OCI-LY1 (cell line): Measurements from ENCODE around the gene EIF3F.

Experiments
- H2AFZ ChIP-seq: fragments of 200-600 bp; sonication (generic), shearing (Covaris generic); 2 replicates; pipeline ENCODE4 v1.6.0; 2014; ENCODE audit warnings: antibody characterized with exemption, mild to moderate bottlenecking, low read length
- H3F3A ChIP-seq: fragments of 200-600 bp; sonication (generic), shearing (Covaris generic); 2 replicates; pipeline ENCODE4 v1.6.0; 2014; ENCODE audit warnings: mild to moderate bottlenecking, antibody characterized with exemption, low read length, moderate library complexity; ENCODE audit not compliant: insufficient read depth
- H3K27ac ChIP-seq: fragments of 200-600 bp; sonication (generic); 2 replicates; pipeline ENCODE4 v1.5.1; 2014; ENCODE audit warnings: low read length, mixed run types, mild to moderate bottlenecking, low read depth; ENCODE audit not compliant: poor library complexity, severe bottlenecking
- H3K27me3 ChIP-seq: fragments of 200-600 bp; sonication (generic); 2 replicates; pipeline ENCODE4 v1.6.0; 2014; ENCODE audit warnings: antibody characterized with exemption, mild to moderate bottlenecking, low read length, moderate library complexity; ENCODE audit not compliant: insufficient read depth
- H3K36me3 ChIP-seq: fragments of 200-600 bp; sonication (generic); 2 replicates; pipeline ENCODE4 v1.6.1; 2014; ENCODE audit warnings: mild to moderate bottlenecking, antibody characterized with exemption, low read length, moderate library complexity, mixed read lengths; ENCODE audit not compliant: insufficient read depth
- H3K4me1 ChIP-seq: fragments of 200-600 bp; sonication (generic); 2 replicates; pipeline ENCODE4 v1.5.1; 2014; ENCODE audit warnings: mild to moderate bottlenecking, low read length, moderate library complexity; ENCODE audit not compliant: insufficient read depth, severe bottlenecking
- H3K4me2 ChIP-seq: fragments of 200-600 bp; sonication (generic), shearing (Covaris generic); 2 replicates; pipeline ENCODE4 v1.6.1; 2014; ENCODE audit warnings: low read length
- H3K4me3 ChIP-seq: fragments of 200-600 bp; sonication (generic); 2 replicates; pipeline ENCODE4 v1.5.1; 2014; ENCODE audit warnings: low read length, low read depth, mild to moderate bottlenecking, mixed read lengths; ENCODE audit not compliant: poor library complexity, severe bottlenecking
- H3K79me2 ChIP-seq: fragments of 200-600 bp; shearing (Covaris generic); 2 replicates; pipeline ENCODE4 v1.6.1; 2016; ENCODE audit warnings: mixed run types, low read length, mixed read lengths; ENCODE audit not compliant: insufficient read depth
- H3K9ac ChIP-seq: fragments of 200-600 bp; sonication (generic), shearing (Covaris generic); 2 replicates; pipeline ENCODE4 v1.6.1; 2014; ENCODE audit warnings: mild to moderate bottlenecking, low read length, mixed read lengths
- H3K9me2 ChIP-seq: fragments of 200-600 bp; sonication (generic), shearing (Covaris generic); 2 replicates; pipeline ENCODE4 v1.6.1; 2014; ENCODE audit warnings: low read depth, mild to moderate bottlenecking, low read length, mixed read lengths
- H3K9me3 ChIP-seq: fragments of 200-600 bp; shearing (Covaris generic); 2 replicates; pipeline ENCODE4 v1.6.1; 2014; ENCODE audit warnings: low read length, mixed read lengths
- H4K20me1 ChIP-seq: fragments of 200-600 bp; sonication (generic), shearing (Covaris generic); 2 replicates; pipeline ENCODE4 v1.6.0; 2016; ENCODE audit warnings: mild to moderate bottlenecking, low read length; ENCODE audit not compliant: insufficient read depth
- CTCF ChIP-seq: fragments of 200-600 bp; sonication (generic), shearing (Covaris generic); IDR thresholded peaks from 2 replicates; pipeline ENCODE4 v1.5.1; 2017; ENCODE audit warnings: mild to moderate bottlenecking, antibody characterized with exemption, low read length, moderate library complexity, mixed read lengths
- EZH2 ChIP-seq: fragments of 200-600 bp; sonication (generic), shearing (Covaris generic); IDR thresholded peaks from 2 replicates; pipeline ENCODE4 v1.8.0; 2017; ENCODE audit warnings: borderline replicate concordance, mixed run types, mild to moderate bottlenecking, antibody characterized with exemption, low read length, moderate library complexity, mixed read lengths

The EIF3F gene

GRCh38 chr11:7967097-7967496 lies 20.0 kb upstream of the EIF3F start:
- TF ChIP-seq EZH2: no peak
- no peak for TF ChIP-seq CTCF
- no peaks in the 10 kb centered on the region for H4K20me1 ChIP-seq
- H3K9me2 ChIP-seq: no peaks in the 10 kb centered on the region
- H3K9me3 ChIP-seq: no peaks in the 10 kb centered on the region
- no peak overlapping the region for H3K4me3 ChIP-seq
- H3K79me2 ChIP-seq: no peaks in the 10 kb centered on the region
- H3K36me3 ChIP-seq: no peaks in the 10 kb centered on the region
- peaks cover 7% of the 10 kb centered on the region for H3K4me1 ChIP-seq
- no peaks in the 10 kb centered on the region for H3K27me3 ChIP-seq
- no peaks in the 10 kb centered on the region for H3F3A ChIP-seq
- H2AFZ ChIP-seq: no peak overlapping the region
- no peak overlapping the region for H3K4me2 ChIP-seq
- H3K27ac ChIP-seq: no peak overlapping the region
- H3K9ac ChIP-seq: no peak overlapping the region

GRCh38 chr11:7967826-7968225 lies 19.3 kb upstream of the EIF3F start:
- no peaks in the 10 kb centered on the region for H3K9me3 ChIP-seq
- H3K36me3 ChIP-seq: no peaks in the 10 kb centered on the region
- H3F3A ChIP-seq: no peaks in the 10 kb centered on the region
- H3K9ac ChIP-seq: no peak overlapping the region
- no peak overlapping the region for H3K4me3 ChIP-seq
- peaks cover 7% of the 10 kb centered on the region for H3K4me1 ChIP-seq
- H3K9me2 ChIP-seq: no peaks in the 10 kb centered on the region
- TF ChIP-seq EZH2 (no peak), CTCF (no peak)
- no peak overlapping the region for H3K4me2 ChIP-seq
- H3K27ac ChIP-seq: no peak overlapping the region
- no peaks in the 10 kb centered on the region for H3K27me3 ChIP-seq
- H4K20me1 ChIP-seq: no peaks in the 10 kb centered on the region
- no peaks in the 10 kb centered on the region for H3K79me2 ChIP-seq
- H2AFZ ChIP-seq: no peak overlapping the region

GRCh38 chr11:7968686-7969085 lies 18.5 kb upstream of the EIF3F start:
- TF ChIP-seq EZH2 (no peak), CTCF (no peak)
- H3K79me2 ChIP-seq: no peaks in the 10 kb centered on the region
- no peak overlapping the region for H3K4me3 ChIP-seq
- no peaks in the 10 kb centered on the region for H3K9me3 ChIP-seq
- no peak overlapping the region for H3K9ac ChIP-seq
- H3K4me1 ChIP-seq: peaks cover 7% of the 10 kb centered on the region
- no peak overlapping the region for H3K4me2 ChIP-seq
- no peak overlapping the region for H2AFZ ChIP-seq
- no peak overlapping the region for H3K27ac ChIP-seq
- H4K20me1 ChIP-seq: no peaks in the 10 kb centered on the region
- H3K27me3 ChIP-seq: no peaks in the 10 kb centered on the region
- H3K36me3 ChIP-seq: no peaks in the 10 kb centered on the region
- no peaks in the 10 kb centered on the region for H3F3A ChIP-seq
- no peaks in the 10 kb centered on the region for H3K9me2 ChIP-seq
